HepG2 (cell line): ENCODE measurements around the gene EFNA3. TPM values are rescaled to one million over a fixed set of nuclear protein-coding genes. Genes with fewer than 3 reads are reported as not detected.
A peak's percentile ranks its signal among the peaks of the same experiment; 100 is the strongest.
"Not testable (repeated sequence)": the region's sequence is repeated elsewhere in the genome, so short reads cannot be mapped to it uniquely, and the experiment has no call there.

Experiments
- ATAC-seq: fragments of 200-7000 bp; cut with Tn5 transposase; 3 replicates; pipeline ENCODE4 v1.9.1; 2020; ENCODE audit warnings: mild to moderate bottlenecking, moderate library complexity
- BruUV-seq: library from RNA; stranded (reverse); fragments of 400-500 nt; replicated peaks from 2 replicates; lab custom pipeline; 2021; lab: Mats Ljungman, UMichigan
- CTCF ChIA-PET: fragments of 300-600 bp; formaldehyde crosslinking; extraction: SDS; loops from one replicate; lab custom pipeline; 2021; ENCODE audit warnings: low total read pairs, inconsistent platforms, low intra/inter-chr PET ratio; lab: Yijun Ruan, JAX
- POLR2A ChIA-PET: fragments of 350-600 bp; sonication (Branson Sonifier 250); formaldehyde crosslinking; loops from one replicate; lab custom pipeline; 2020; ENCODE audit warnings: antibody characterized with exemption, inconsistent platforms; lab: Yijun Ruan, JAX
- DNase-seq: peaks from one replicate; pipeline ENCODE4 v3.0.0-alpha.2; 2015; ENCODE audit warnings: low spot score
- FAIRE-seq: peaks from 3 replicates; lab custom pipeline; 2011; peaks lifted over from hg19 to GRCh38; lab: Jason Lieb, UNC
- H2AFZ ChIP-seq: one replicate; pipeline ENCODE4 v1.6.1; 2011; ENCODE audit warnings: low read length, inconsistent platforms
- H3K27ac ChIP-seq: fragments of 300-600 bp; 3 replicates; pipeline ENCODE4 v1.8.0; 2011; ENCODE audit warnings: mixed run types, mild to moderate bottlenecking, mixed read lengths, low read length, inconsistent platforms; ENCODE audit not compliant: insufficient read depth; ENCODE audit errors: extremely low read length
- H3K27me3 ChIP-seq, 2 experiments: fragments of 200-600 bp in 1 of 2; 2 replicates in 1 of 2; 3 replicates in 1 of 2; pipeline versions ENCODE4 v1.6.0 to v1.8.0; 2011; ENCODE audit warnings: low read length in 2 of 2, mild to moderate bottlenecking in 2 of 2, moderate library complexity in 2 of 2, inconsistent platforms in 1 of 2; ENCODE audit not compliant: insufficient read depth in 2 of 2, control insufficient read depth in 1 of 2
- H3K36me3 ChIP-seq, 2 experiments: fragments of 200-600 bp in 1 of 2; replicated peaks in 1 of 2; 2 replicates in 1 of 2; 3 replicates in 1 of 2; pipeline versions ENCODE4 v1.5.1 to v1.8.0; 2011; ENCODE audit warnings: low read length in 2 of 2, inconsistent platforms in 1 of 2; ENCODE audit not compliant: insufficient read depth in 2 of 2, control insufficient read depth in 1 of 2
- H3K4me1 ChIP-seq: 2 replicates; pipeline ENCODE4 v1.5.1; 2012; ENCODE audit warnings: low read length, inconsistent platforms; ENCODE audit not compliant: insufficient read depth
- H3K4me2 ChIP-seq: 2 replicates; pipeline ENCODE4 v1.6.0; 2011; ENCODE audit warnings: low read depth, low read length, inconsistent platforms
- H3K4me3 ChIP-seq, 3 experiments: fragments of 200-600 bp in 1 of 3; sonication (generic), shearing (Covaris generic) in 1 of 3; replicated peaks in 1 of 3; 2 replicates each; pipeline ENCODE4 v1.5.1; 2011 to 2016; ENCODE audit warnings: low read length in 3 of 3, inconsistent platforms in 2 of 3, low read depth in 2 of 3, mild to moderate bottlenecking in 2 of 3, control low read depth in 1 of 3, mixed read lengths in 1 of 3; ENCODE audit not compliant: insufficient read depth in 1 of 3
- H3K79me2 ChIP-seq: one replicate; pipeline ENCODE4 v1.6.1; 2011; ENCODE audit warnings: low read length, inconsistent platforms; ENCODE audit not compliant: insufficient read depth
- H3K9ac ChIP-seq: 2 replicates; pipeline ENCODE4 v1.6.0; 2011; ENCODE audit warnings: mild to moderate bottlenecking, low read depth, low read length, inconsistent platforms; ENCODE audit not compliant: insufficient read depth
- H3K9me3 ChIP-seq: 2 replicates; pipeline ENCODE4 v1.5.1; 2012; ENCODE audit warnings: mild to moderate bottlenecking, low read length
- H4K20me1 ChIP-seq: 2 replicates; pipeline ENCODE4 v1.6.0; 2011; ENCODE audit warnings: inconsistent platforms, mild to moderate bottlenecking, low read length, moderate library complexity; ENCODE audit not compliant: insufficient read depth
- CAMTA2 ChIP-seq: sonication (generic); formaldehyde crosslinking; IDR thresholded peaks from 2 replicates; pipeline ENCODE4 v1.4.0; 2020; ENCODE audit warnings: mild to moderate bottlenecking, missing genetic modification reagents, borderline replicate concordance
- HNRNPK ChIP-seq: fragments of 200-400 bp; formaldehyde crosslinking; IDR thresholded peaks from 2 replicates; pipeline ENCODE4 v1.6.1; 2018; ENCODE audit warnings: low read length, low read depth, moderate library complexity, mild to moderate bottlenecking; ENCODE audit not compliant: poor library complexity, severe bottlenecking
- HOXA9 ChIP-seq: sonication (generic); formaldehyde crosslinking; IDR thresholded peaks from 2 replicates; pipeline ENCODE4 v1.8.1; 2022; ENCODE audit warnings: missing genetic modification reagents, mild to moderate bottlenecking, moderate library complexity, borderline replicate concordance
- IKZF4 ChIP-seq: sonication (generic); formaldehyde crosslinking; IDR thresholded peaks from 2 replicates; pipeline ENCODE4 v1.5.1; 2020; ENCODE audit warnings: borderline replicate concordance, mild to moderate bottlenecking, low read depth, missing genetic modification reagents; ENCODE audit errors: not compliant biosample characterization
- MBD4 ChIP-seq: IDR thresholded peaks from 2 replicates; pipeline ENCODE4 v1.6.1; 2012; ENCODE audit warnings: low read length, inconsistent platforms, borderline replicate concordance
- MIER3 ChIP-seq: IDR thresholded peaks from 2 replicates; pipeline ENCODE4 v1.6.1; 2016; ENCODE audit warnings: missing compliant biosample characterization, borderline replicate concordance
- PAF1 ChIP-seq: IDR thresholded peaks from 2 replicates; pipeline ENCODE4 v1.6.1; 2016; ENCODE audit warnings: missing genetic modification reagents, missing compliant biosample characterization
- RAD51 ChIP-seq: fragments of 450-650 bp; IDR thresholded peaks from 2 replicates; pipeline ENCODE4 v1.6.1; 2016; ENCODE audit warnings: borderline replicate concordance
- SKIL ChIP-seq: sonication (generic); formaldehyde crosslinking; IDR thresholded peaks from 2 replicates; pipeline ENCODE4 v1.8.0; 2022; ENCODE audit warnings: missing genetic modification reagents, mild to moderate bottlenecking, moderate library complexity, borderline replicate concordance
- THAP11 ChIP-seq: IDR thresholded peaks from 2 replicates; pipeline ENCODE4 v1.6.1; 2016; ENCODE audit warnings: missing biosample characterization, missing genetic modification reagents
- YEATS4 ChIP-seq: sonication (generic); formaldehyde crosslinking; IDR thresholded peaks from 2 replicates; pipeline ENCODE4 v1.4.0; 2020; ENCODE audit warnings: missing genetic modification reagents, borderline replicate concordance
- ZNF18 ChIP-seq: sonication (generic); formaldehyde crosslinking; IDR thresholded peaks from 2 replicates; pipeline ENCODE4 v1.8.0; 2022; ENCODE audit warnings: mild to moderate bottlenecking, missing genetic modification reagents; ENCODE audit not compliant: insufficient replicate concordance
- ZNF263 ChIP-seq: sonication (generic); formaldehyde crosslinking; IDR thresholded peaks from 2 replicates; pipeline ENCODE4 v1.4.0; 2020; ENCODE audit warnings: missing genetic modification reagents
- ZNF317 ChIP-seq: sonication (generic); formaldehyde crosslinking; IDR thresholded peaks from 2 replicates; pipeline ENCODE4 v1.5.0; 2020; ENCODE audit warnings: mild to moderate bottlenecking, missing genetic modification reagents
- WGBS: methylation state at CpG from one replicate; pipeline ENCODE4 v1.1.6; 2017; ENCODE audit warnings: low lambda C conversion rate; 5-methylcytosine and 5-hydroxymethylcytosine counted together
- in situ Hi-C: cut with HindIII; loops from 2 replicates; pipeline ENCODE4 v1.10.0; 2017; ENCODE audit warnings: low pct_unique_long_range_greater_than_20kb; ENCODE audit not compliant: extremely low pct_ligation_motif_present
- intact Hi-C: fragments of 100-400 bp; cut with micrococcal nuclease; formaldehyde crosslinking; loops from one replicate; pipeline ENCODE4 v1.10.0; 2022; ENCODE audit not compliant: unreplicated experiment
- polyA plus RNA-seq, 8 experiments: library from polyadenylated mRNA; depleted of rRNA in 3 of 8; stranded (reverse) in 7 of 8; unstranded in 1 of 8; fragments of >200 nt; fragmentation: Illumina TruSeq in 4 of 8; extraction: Trizol in 4 of 8; gene quantifications; 2 replicates each; pipeline versions ENCODE4 v1.2.1 to v1.2.3, GENCODE V29; 2011 to 2016; ENCODE audit warnings: low read depth in 4 of 8, missing spikeins in 1 of 8, mixed read lengths in 1 of 8; ENCODE audit not compliant: insufficient read depth in 1 of 8
- total RNA-seq, 5 experiments: library from RNA; depleted of rRNA; stranded (reverse); fragments of >200 nt; fragmentation: Illumina TruSeq; extraction: Trizol; gene quantifications; 2 replicates each; pipeline ENCODE4 v1.2.3, GENCODE V29; 2016; ENCODE audit warnings: low read depth in 1 of 5

Gene EFNA3
- total and polyA plus RNA-seq, 2 of the 13 experiments (the other 11 are each of a cell fraction or from before 2014, with no cell fraction given), result 1.0 to 5.7 TPM

GRCh38 chr1:155117610-155118009 is 39.0 kb downstream of the EFNA3 start (continued):
- no peak for TF ChIP-seq SKIL (CRISPR knock-in tag)
- TF ChIP-seq MBD4, result no peak

- H3K9me3 ChIP-seq, H3K4me2 ChIP-seq, H3K27ac ChIP-seq, BruUV-seq, intact Hi-C loops, H3K27me3 ChIP-seq, H3K79me2 ChIP-seq, FAIRE-seq, ATAC-seq, H3K36me3 ChIP-seq, H3K4me3 ChIP-seq, DNase-seq, in situ Hi-C loops, H3K9ac ChIP-seq, H4K20me1 ChIP-seq, H2AFZ ChIP-seq, CTCF ChIA-PET: not testable (repeated sequence)
- 80% methylated on average over 7 of the region's 7 CpGs for WGBS
- peaks cover 17% of the 10 kb centered on the region for H3K4me1 ChIP-seq
- POLR2A ChIA-PET, result interaction anchor here (0.9 to 1.8 kb wide), 2 partner anchors 9 to 11 kb away, joined by 3 to 5 read pairs; no protein-coding TSS in a partner anchor
These were observed 39.5 kb downstream of the EFNA3 start for GRCh38 chr1:155118090-155118489.

- ChIA-PET CTCF (no interaction called here), POLR2A (interaction anchor here (0.9 to 1.4 kb wide), 2 partner anchors 8 to 14 kb away, joined by 4 to 6 read pairs; no protein-coding TSS in a partner anchor)
- Histone ChIP-seq H3K4me2 (no peak overlapping the region; the same call in 1 of the 2 replicates), H3K36me3 (no peaks in the 10 kb centered on the region), H3K27me3 (peaks cover 0 to 7% of the 10 kb centered on the region in 2 experiments; a peak in 1 of 5 replicates), H3K27ac (no peak overlapping the region), H2AFZ (peak overlapping the region; percentile 27), H3K79me2 (peaks cover 9% of the 10 kb centered on the region), H3K4me1 (peaks cover 29% of the 10 kb centered on the region), H3K4me3 (no peak overlapping the region), H4K20me1 (no peaks in the 10 kb centered on the region), H3K9ac (no peak overlapping the region), H3K9me3 (no peaks in the 10 kb centered on the region)
- 64% methylated on average over 6 of the region's 6 CpGs for WGBS
- intact Hi-C loops, result no loop called here
- DNase-seq (no peak), ATAC-seq (no peak), FAIRE-seq (no peak)
- no TSS peak for BruUV-seq
- in situ Hi-C loops, result no loop called here
- no peak for TF ChIP-seq PAF1 (CRISPR knock-in tag)
- TF ChIP-seq HNRNPK, result no peak
- no peak for TF ChIP-seq MIER3
- no peak for TF ChIP-seq IKZF4
- no peak for TF ChIP-seq CAMTA2 (CRISPR knock-in tag)
- no peak for TF ChIP-seq ZNF317 (CRISPR knock-in tag)
- no peak for TF ChIP-seq HOXA9 (CRISPR knock-in tag)
- no peak for TF ChIP-seq ZNF18 (CRISPR knock-in tag)
- no peak for TF ChIP-seq ZNF263 (CRISPR knock-in tag)
- no peak for TF ChIP-seq RAD51
- no peak for TF ChIP-seq THAP11 (CRISPR knock-in tag)
- TF ChIP-seq YEATS4 (CRISPR knock-in tag), result no peak
These were observed 41.6 kb downstream of the EFNA3 start for GRCh38 chr1:155120253-155120652.
